Endothelial cell of umbilical vein (primary cell): Measurements from ENCODE around the gene SDHA. TPM values are rescaled to one million over a fixed set of nuclear protein-coding genes. Genes with fewer than 3 reads are reported as not detected.

Source experiments
- BruUV-seq: library from RNA; stranded (reverse); fragments of 400-500 nt; replicated peaks from 2 replicates; lab custom pipeline; 2021; lab: Mats Ljungman, UMichigan
- CTCF ChIA-PET: fragments of 300-600, 350-600 bp; sonication (Branson Sonifier 250); formaldehyde crosslinking; loops from one replicate; lab custom pipeline; 2021; ENCODE audit warnings: antibody characterized with exemption, inconsistent platforms; lab: Charles Lee
- POLR2A ChIA-PET: fragments of 300-600, 350-600 bp; sonication (Branson Sonifier 250); formaldehyde crosslinking; loops from one replicate; lab custom pipeline; 2021; ENCODE audit warnings: antibody characterized with exemption, inconsistent platforms; lab: Charles Lee
- DNase-seq: peaks from one replicate; pipeline ENCODE4 v3.0.0-alpha.2; 2011; ENCODE audit warnings: low read depth, low spot score
- FAIRE-seq: peaks from 2 replicates; lab custom pipeline; 2011; peaks lifted over from hg19 to GRCh38; lab: Jason Lieb, UNC
- H2AFZ ChIP-seq: 2 replicates; pipeline ENCODE4 v1.6.0; 2012; ENCODE audit warnings: low read depth, low read length, control low read depth, inconsistent platforms
- H3K27ac ChIP-seq: 2 replicates; pipeline ENCODE4 v1.5.1; 2011; ENCODE audit warnings: low read depth, mild to moderate bottlenecking, control low read depth, low read length, moderate library complexity; ENCODE audit not compliant: insufficient read depth
- H3K27me3 ChIP-seq, 2 experiments: 2 replicates each; pipeline versions ENCODE4 v1.6.0 to v1.6.1; 2011; ENCODE audit warnings: low read length in 2 of 2, mixed read lengths in 1 of 2; ENCODE audit not compliant: control insufficient read depth in 2 of 2, insufficient read depth in 2 of 2
- H3K36me3 ChIP-seq, 2 experiments: 2 replicates in 1 of 2; 3 replicates in 1 of 2; pipeline ENCODE4 v1.5.1; 2011; ENCODE audit warnings: low read length in 2 of 2, mild to moderate bottlenecking in 1 of 2, moderate library complexity in 1 of 2; ENCODE audit not compliant: control insufficient read depth in 2 of 2, insufficient read depth in 2 of 2; ENCODE audit errors: extremely low read depth in 1 of 2
- H3K4me1 ChIP-seq: 3 replicates; pipeline ENCODE4 v1.5.1; 2011; ENCODE audit warnings: mild to moderate bottlenecking, low read length; ENCODE audit not compliant: control insufficient read depth, insufficient read depth; ENCODE audit errors: extremely low read depth
- H3K4me2 ChIP-seq: 2 replicates; pipeline ENCODE4 v1.6.1; 2011; ENCODE audit warnings: low read length, control low read depth, mixed read lengths; ENCODE audit not compliant: insufficient read depth
- H3K4me3 ChIP-seq, 3 experiments: fragments of 200-600 bp in 1 of 3; sonication (generic), shearing (Covaris generic) in 1 of 3; replicated peaks in 1 of 3; 2 replicates each; pipeline ENCODE4 v1.5.1; 2011 to 2016; ENCODE audit warnings: control low read depth in 3 of 3, low read length in 3 of 3, mild to moderate bottlenecking in 2 of 3, inconsistent platforms in 1 of 3, low read depth in 1 of 3, moderate library complexity in 1 of 3; ENCODE audit not compliant: insufficient read depth in 1 of 3
- H3K79me2 ChIP-seq: 2 replicates; pipeline ENCODE4 v1.6.0; 2012; ENCODE audit warnings: low read length, inconsistent platforms; ENCODE audit not compliant: control insufficient read depth, insufficient read depth
- H3K9ac ChIP-seq: replicated peaks from 2 replicates; pipeline ENCODE3; 2011; ENCODE audit warnings: low read length, control low read depth; ENCODE audit not compliant: insufficient read depth; ENCODE audit errors: extremely low read depth
- H3K9me1 ChIP-seq: replicated peaks from 3 replicates; pipeline ENCODE4 v1.6.0; 2011; ENCODE audit warnings: mild to moderate bottlenecking, low read length; ENCODE audit not compliant: control insufficient read depth, insufficient read depth; ENCODE audit errors: extremely low read depth
- H3K9me3 ChIP-seq: replicated peaks from 2 replicates; pipeline ENCODE4 v1.5.1; 2012; ENCODE audit warnings: low read length, inconsistent platforms; ENCODE audit not compliant: control insufficient read depth, insufficient read depth
- H4K20me1 ChIP-seq: replicated peaks from 2 replicates; pipeline ENCODE3; 2011; ENCODE audit warnings: mild to moderate bottlenecking, low read length; ENCODE audit not compliant: control insufficient read depth, insufficient read depth; ENCODE audit errors: extremely low read depth
- CTCF ChIP-seq, 2 donors: IDR thresholded peaks; 1 replicate in 1 of 2; 2 replicates in 1 of 2; pipeline ENCODE4 v1.5.1; 2011; ENCODE audit warnings: low read length in 2 of 2, mild to moderate bottlenecking in 2 of 2, moderate library complexity in 2 of 2, control low read depth in 1 of 2, inconsistent platforms in 1 of 2, low read depth in 1 of 2; ENCODE audit not compliant: insufficient read depth in 1 of 2; ENCODE audit errors: extremely low read depth in 1 of 2
- EZH2 ChIP-seq: IDR thresholded peaks from 2 replicates; pipeline ENCODE4 v1.6.1; 2012; ENCODE audit warnings: borderline replicate concordance, low read depth, mild to moderate bottlenecking, moderate library complexity, low read length, inconsistent platforms; ENCODE audit not compliant: severe bottlenecking
- FOS ChIP-seq: IDR thresholded peaks from 2 replicates; pipeline ENCODE4 v1.6.1; 2011; ENCODE audit warnings: mild to moderate bottlenecking, low read length, moderate library complexity, borderline replicate concordance; ENCODE audit not compliant: insufficient read depth
- GATA2 ChIP-seq: IDR thresholded peaks from 2 replicates; pipeline ENCODE4 v1.7.0; 2011; ENCODE audit warnings: low read depth, mild to moderate bottlenecking, moderate library complexity, mixed read lengths, low read length; ENCODE audit not compliant: insufficient read length, insufficient read depth
- JUN ChIP-seq: IDR thresholded peaks from 2 replicates; pipeline ENCODE4 v1.6.1; 2011; ENCODE audit warnings: borderline replicate concordance, low read depth; ENCODE audit not compliant: insufficient read length, insufficient read depth
- MYC ChIP-seq: IDR thresholded peaks from one replicate; pipeline ENCODE4 v1.6.1; 2011; ENCODE audit warnings: mild to moderate bottlenecking, low read depth, low read length
- POLR2A ChIP-seq: IDR thresholded peaks from 2 replicates; pipeline ENCODE4 v1.6.1; 2012; ENCODE audit warnings: low read depth, mild to moderate bottlenecking, control low read depth, low read length
- POLR2AphosphoS5 ChIP-seq: IDR thresholded peaks from 2 replicates; pipeline ENCODE4 v1.6.1; 2012; ENCODE audit warnings: low read depth, mild to moderate bottlenecking, control low read depth, low read length, moderate library complexity; ENCODE audit not compliant: insufficient read depth
- dilution Hi-C: fragments of 300-500 bp; cut with MboI; formaldehyde crosslinking; loops from one replicate; pipeline ENCODE4 v1.15.0; 2019; ENCODE audit warnings: low sequenced_read_pairs; ENCODE audit not compliant: extremely low pct_ligation_motif_present
- intact Hi-C: fragments of 100-400 bp; cut with micrococcal nuclease; formaldehyde crosslinking; loops from one replicate; pipeline ENCODE4 v1.10.0; 2022
- polyA plus RNA-seq, 4 experiments: library from polyadenylated mRNA; depleted of rRNA in 3 of 4; stranded (reverse) in 3 of 4; unstranded in 1 of 4; fragments of >200 nt; gene quantifications; 2 replicates each; pipeline versions ENCODE4 v1.2.1 to v1.2.3, GENCODE V29; 2011 to 2012; ENCODE audit warnings: missing spikeins in 1 of 4
- total RNA-seq: library from RNA; stranded (reverse); gene quantifications from 2 replicates; pipeline ENCODE4 v1.2.3, GENCODE V29; 2021
- TF ChIP-seq, protein P1 (sequence below): IDR thresholded peaks from 2 replicates; pipeline ENCODE4 v1.6.1; 2011; ENCODE audit not compliant: insufficient read depth, insufficient read length

Gene SDHA
- total and polyA plus RNA-seq, 2 donors (not counting 3 experiments of a cell fraction or from before 2014, with no cell fraction given) = 121 to 153 TPM

DNA sequence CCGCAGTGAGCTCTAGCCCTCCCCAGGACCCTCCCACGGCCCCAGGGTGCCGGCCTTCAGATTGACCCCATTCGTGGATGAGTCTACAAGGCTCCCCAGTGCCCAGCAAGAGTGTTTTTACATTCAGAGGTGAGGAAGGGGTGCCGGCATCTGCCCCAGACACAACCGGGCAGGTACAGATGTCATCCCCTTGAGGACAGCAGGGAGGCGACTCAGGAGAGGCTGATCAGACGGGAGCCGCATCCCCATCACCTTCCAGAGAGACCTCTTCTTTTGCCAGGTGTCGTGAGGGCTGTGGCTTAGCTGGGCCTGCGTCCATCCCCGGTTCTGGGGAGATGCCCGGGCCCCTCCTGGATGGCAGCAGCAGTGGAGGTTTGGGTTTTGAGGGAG is 31.1 kb upstream of the SDHA start:
- peaks cover 5 to 8% of the 10 kb centered on the region in 2 experiments for H3K27me3 ChIP-seq
- H3K9ac ChIP-seq = no peak overlapping the region
- ChIA-PET CTCF (interaction anchor here (1.7 to 2.4 kb wide), 3 partner anchors 122 to 239 kb away, joined by 6 to 13 read pairs (median 6); no protein-coding TSS in a partner anchor), POLR2A (no interaction called here)
- BruUV-seq = no TSS peak
- no peak overlapping the region for H3K4me3 ChIP-seq
- intact Hi-C loops (loop anchor here (5.0 kb wide), 1 partner anchor 135 kb away; the partner anchor contains the start of gene AHRR), dilution Hi-C loops (no loop called here)
- H3K27ac ChIP-seq = no peak overlapping the region
- no peaks in the 10 kb centered on the region for H4K20me1 ChIP-seq
- no peaks in the 10 kb centered on the region for H3K9me3 ChIP-seq
- no peaks in the 10 kb centered on the region for H3K79me2 ChIP-seq
- no peak for FAIRE-seq
- no peak overlapping the region for H3K4me2 ChIP-seq
- no peak overlapping the region for H2AFZ ChIP-seq
- H3K9me1 ChIP-seq = no peaks in the 10 kb centered on the region
- TF ChIP-seq JUN = no peak
- no peak for TF ChIP-seq CTCF (IDR thresholded peaks at IDR 0.05; ENCODE audit: extremely low read depth in 1 of 2, insufficient read depth in 1 of 2, low read depth in 1 of 2, low read length in 2 of 2)
- no peak for TF ChIP-seq MYC
- no peak for TF ChIP-seq FOS
- TF ChIP-seq GATA2 = no peak
- TF ChIP-seq, protein P1, sequence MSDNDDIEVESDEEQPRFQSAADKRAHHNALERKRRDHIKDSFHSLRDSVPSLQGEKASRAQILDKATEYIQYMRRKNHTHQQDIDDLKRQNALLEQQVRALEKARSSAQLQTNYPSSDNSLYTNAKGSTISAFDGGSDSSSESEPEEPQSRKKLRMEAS = no peak
- TF ChIP-seq EZH2 = no peak
- TF ChIP-seq POLR2A = no peak
- TF ChIP-seq POLR2AphosphoS5 = no peak
- no peaks in the 10 kb centered on the region for H3K36me3 ChIP-seq
- DNase-seq = no peak
- H3K4me1 ChIP-seq = no peaks in the 10 kb centered on the region
